ENCODE results near the gene PHLDA1. TPM values are rescaled to one million over a fixed set of nuclear protein-coding genes. Genes with fewer than 3 reads are reported as not detected.

Gene PHLDA1
- polyA plus RNA-seq: 18.1 TPM
- long read RNA-seq, donor 1, full-length matches to known transcripts: 1 of 1 reads
- long read RNA-seq, donor 1, partial matches to known transcripts: 0 of 1 reads
- long read RNA-seq, donor 1, other reads (novel, unspliced or antisense): 0 of 1 reads
- long read RNA-seq, donor 2, full-length matches to known transcripts: 11 of 11 reads
- long read RNA-seq, donor 2, partial matches to known transcripts: 0 of 11 reads
- long read RNA-seq, donor 2, other reads (novel, unspliced or antisense): 0 of 11 reads
- long read RNA-seq, donor 3: 0 reads
- long read RNA-seq, donor 4: 0 reads
- long read RNA-seq, donor 5, full-length matches to known transcripts: 7 of 7 reads
- long read RNA-seq, donor 5, partial matches to known transcripts: 0 of 7 reads
- long read RNA-seq, donor 5, other reads (novel, unspliced or antisense): 0 of 7 reads
- long read RNA-seq, donor 6, full-length matches to known transcripts: 9 of 9 reads
- long read RNA-seq, donor 6, partial matches to known transcripts: 0 of 9 reads
- long read RNA-seq, donor 6, other reads (novel, unspliced or antisense): 0 of 9 reads
- long read RNA-seq, donor 7, full-length matches to known transcripts: 8 of 8 reads
- long read RNA-seq, donor 7, partial matches to known transcripts: 0 of 8 reads
- long read RNA-seq, donor 7, other reads (novel, unspliced or antisense): 0 of 8 reads
- long read RNA-seq, donor 8, full-length matches to known transcripts: 15 of 15 reads
- long read RNA-seq, donor 8, partial matches to known transcripts: 0 of 15 reads
- long read RNA-seq, donor 8, other reads (novel, unspliced or antisense): 0 of 15 reads
- long read RNA-seq, donor 9, full-length matches to known transcripts: 9 of 9 reads
- long read RNA-seq, donor 9, partial matches to known transcripts: 0 of 9 reads
- long read RNA-seq, donor 9, other reads (novel, unspliced or antisense): 0 of 9 reads
- long read RNA-seq, donor 10, full-length matches to known transcripts: 8 of 8 reads
- long read RNA-seq, donor 10, partial matches to known transcripts: 0 of 8 reads
- long read RNA-seq, donor 10, other reads (novel, unspliced or antisense): 0 of 8 reads
- long read RNA-seq, donor 11, full-length matches to known transcripts: 6 of 6 reads
- long read RNA-seq, donor 11, partial matches to known transcripts: 0 of 6 reads
- long read RNA-seq, donor 11, other reads (novel, unspliced or antisense): 0 of 6 reads

DNA sequence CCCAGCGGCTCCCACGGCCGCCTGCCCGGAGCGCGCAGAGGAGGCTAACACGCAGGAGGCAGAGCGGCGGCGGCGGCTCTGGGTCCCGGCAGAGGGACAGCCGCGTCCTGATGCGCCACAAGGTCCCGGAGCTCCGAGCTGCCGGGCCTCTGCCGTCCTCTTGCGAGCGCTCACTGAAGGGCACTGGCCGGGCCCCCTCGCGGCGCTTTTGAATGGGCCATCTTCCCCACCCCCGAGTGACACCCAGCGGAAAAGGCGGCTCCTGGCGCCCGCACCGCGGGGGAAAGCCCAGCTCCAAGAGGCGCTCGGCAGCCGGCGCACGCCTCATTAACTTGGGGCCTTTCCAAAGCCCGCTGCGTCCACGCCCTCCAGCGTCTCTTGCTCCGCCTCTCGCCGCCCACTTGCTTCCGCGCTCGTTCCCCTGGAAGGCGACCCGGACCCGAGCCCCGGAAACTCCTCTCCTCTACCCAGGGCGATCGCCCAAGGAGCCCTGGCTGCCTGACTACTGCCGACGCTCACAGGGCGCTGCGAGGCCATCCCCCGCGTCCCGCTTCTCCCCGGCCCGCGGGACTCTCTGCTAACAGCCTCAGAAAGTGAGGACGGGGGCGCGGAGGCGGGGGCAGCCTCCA, at the start of gene PHLDA1:
TSS of gene PHLDA1 (minus strand) at position 363 of the 629 bp plus-strand sequence.
- Histone ChIP-seq H3K9me3 (ENCODE audit: control insufficient read depth, low read depth, low read length) (peaks cover 7% of the 10 kb centered on the region), H3K27ac (ENCODE audit: low read length) (peak within 1 kb of the TSS; percentile 92), H3K27me3 (ENCODE audit: control insufficient read depth, insufficient read depth, low read length) (peaks cover 25% of the 10 kb centered on the region), H3K36me3 (ENCODE audit: control insufficient read depth, insufficient read depth, low read length) (no peaks in the 10 kb centered on the region), H3K4me3 (ENCODE audit: low read length) (peak within 1 kb of the TSS; percentile 81), H3K4me1 (ENCODE audit: control insufficient read depth, insufficient read depth, low read length) (no peaks in the 10 kb centered on the region)
- DNase-seq: peak; percentile 88 to 95
- no CpG with 5 or more reads among the region's 67 CpGs for WGBS (ENCODE audit: insufficient coverage, low lambda C conversion rate)

DNA sequence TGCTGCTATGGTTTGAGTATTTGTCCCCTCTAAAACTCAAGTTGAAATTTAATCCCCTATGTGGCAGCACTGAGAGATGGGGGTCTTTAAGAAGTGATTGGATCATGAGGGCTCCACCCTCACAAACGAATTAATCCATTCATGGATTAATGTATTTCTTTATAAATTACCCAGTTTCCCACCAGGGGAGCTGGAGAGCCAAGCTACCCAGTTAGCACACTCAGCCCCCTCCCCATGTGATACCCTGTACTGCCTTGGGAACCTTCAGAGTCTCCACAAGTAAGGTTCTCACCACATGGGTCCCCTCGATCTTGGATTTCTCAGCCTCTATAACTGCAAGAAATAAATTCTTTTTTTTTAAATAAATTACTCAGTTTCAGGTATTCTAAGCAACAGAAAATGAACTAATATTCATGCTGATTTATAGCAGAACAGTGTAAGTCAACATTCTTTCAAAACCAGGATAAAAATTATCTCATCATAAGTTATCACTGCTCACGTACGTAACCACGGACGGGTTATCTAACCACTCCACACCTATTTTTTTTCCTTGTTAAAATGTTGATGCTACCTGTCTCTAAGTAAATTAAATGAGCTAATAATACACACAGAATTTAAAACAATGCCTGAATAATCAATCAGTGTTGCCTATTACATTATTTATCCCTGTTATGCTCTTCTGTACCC, 49.3 kb upstream of the PHLDA1 start:
- H3K36me3 ChIP-seq (ENCODE audit: control insufficient read depth, insufficient read depth, low read length): peaks cover 2% of the 10 kb centered on the region
- no peak for DNase-seq
- WGBS (ENCODE audit: insufficient coverage, low lambda C conversion rate): 90% methylated on average over 4 of the region's 6 CpGs
- H3K9me3 ChIP-seq (ENCODE audit: control insufficient read depth, low read depth, low read length): peaks cover 5% of the 10 kb centered on the region
- no peaks in the 10 kb centered on the region for H3K27me3 ChIP-seq (ENCODE audit: control insufficient read depth, insufficient read depth, low read length)
- H3K4me3 ChIP-seq (ENCODE audit: low read length): no peak overlapping the region
- H3K27ac ChIP-seq (ENCODE audit: low read length): no peak overlapping the region
- peaks cover 10% of the 10 kb centered on the region for H3K4me1 ChIP-seq (ENCODE audit: control insufficient read depth, insufficient read depth, low read length)

DNA sequence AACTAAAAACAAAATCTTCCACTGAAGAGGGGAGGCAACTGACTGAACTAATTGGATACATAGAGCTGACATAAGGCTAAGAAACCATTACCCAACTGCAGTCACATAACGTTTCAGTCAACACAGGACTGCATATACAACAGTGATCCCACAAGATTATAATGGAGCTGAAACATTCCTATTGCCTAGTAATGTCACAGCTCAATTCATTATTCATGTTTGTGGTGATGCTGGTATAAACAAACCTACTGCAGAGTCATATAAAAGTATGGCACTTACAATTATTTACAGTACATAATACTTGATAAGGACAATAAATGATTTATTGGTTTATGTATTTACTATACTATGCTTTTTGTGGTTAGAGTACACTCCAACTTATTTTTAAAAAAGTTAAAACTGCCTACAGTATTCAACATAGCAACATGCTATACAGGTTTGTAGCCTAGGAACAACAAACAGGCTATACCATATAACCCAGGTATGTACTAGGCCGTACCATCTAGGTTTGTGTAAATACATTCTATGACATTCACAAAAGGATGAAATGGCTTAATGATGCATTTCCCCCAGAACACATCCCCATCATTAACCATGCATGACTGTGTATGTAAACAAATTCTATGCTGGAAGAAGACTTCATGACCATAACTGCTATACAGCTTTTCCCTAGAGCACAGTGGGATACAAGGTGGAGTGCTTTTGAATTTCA, 48.6 kb upstream of the PHLDA1 start:
- Histone ChIP-seq H3K4me3 (ENCODE audit: low read length) (no peak overlapping the region), H3K27me3 (ENCODE audit: control insufficient read depth, insufficient read depth, low read length) (no peaks in the 10 kb centered on the region), H3K9me3 (ENCODE audit: control insufficient read depth, low read depth, low read length) (peaks cover 5% of the 10 kb centered on the region), H3K4me1 (ENCODE audit: control insufficient read depth, insufficient read depth, low read length) (peaks cover 6% of the 10 kb centered on the region), H3K27ac (ENCODE audit: low read length) (no peak overlapping the region), H3K36me3 (ENCODE audit: control insufficient read depth, insufficient read depth, low read length) (peaks cover 2% of the 10 kb centered on the region)
- DNase-seq: no peak
- no CpG with 5 or more reads among the region's 2 CpGs for WGBS (ENCODE audit: insufficient coverage, low lambda C conversion rate)

DNA sequence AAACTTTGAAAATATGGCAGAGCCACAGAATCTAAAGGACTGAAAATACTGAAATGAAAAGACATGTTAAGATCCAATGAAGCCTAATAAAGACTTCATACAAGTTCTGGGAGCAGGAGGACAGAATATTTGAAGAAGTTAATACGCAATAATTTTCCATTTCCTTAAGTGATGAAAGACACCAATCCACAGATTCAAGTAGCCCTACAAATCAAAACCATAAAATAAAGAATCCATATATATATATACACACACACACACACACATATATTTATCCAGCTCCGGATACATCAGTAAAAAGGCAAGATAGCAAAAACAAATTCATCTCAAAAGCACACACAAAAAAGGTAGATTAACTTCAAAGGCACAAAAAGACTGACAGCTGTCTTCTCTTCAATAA, 47.2 kb upstream of the PHLDA1 start:
- H3K36me3 ChIP-seq (ENCODE audit: control insufficient read depth, insufficient read depth, low read length): peaks cover 2% of the 10 kb centered on the region
- 100% methylated on average over 1 of the region's 2 CpGs for WGBS (ENCODE audit: insufficient coverage, low lambda C conversion rate)
- H3K4me1 ChIP-seq (ENCODE audit: control insufficient read depth, insufficient read depth, low read length): peaks cover 6% of the 10 kb centered on the region

DNA sequence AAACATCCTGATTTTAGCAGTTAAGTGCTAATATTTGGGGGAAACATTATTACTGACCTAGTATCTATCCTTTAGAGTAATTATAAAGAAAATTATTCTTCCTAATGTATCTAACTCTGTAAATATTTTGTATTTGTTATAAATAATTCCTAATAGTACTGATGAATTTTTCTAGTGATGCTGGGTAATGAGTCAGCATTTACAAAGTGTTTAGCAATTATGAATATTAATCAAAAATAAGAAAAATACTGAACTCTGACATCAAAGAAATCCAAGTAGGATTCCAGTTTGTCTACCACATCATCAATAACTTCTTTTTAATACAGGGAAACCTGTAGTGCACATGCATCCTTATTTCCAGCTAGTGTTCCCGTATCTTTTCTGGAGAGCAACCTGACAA, 43.9 kb upstream of the PHLDA1 start:
- Histone ChIP-seq H3K27ac (ENCODE audit: low read length) (no peak overlapping the region), H3K4me1 (ENCODE audit: control insufficient read depth, insufficient read depth, low read length) (no peaks in the 10 kb centered on the region), H3K9me3 (ENCODE audit: control insufficient read depth, low read depth, low read length) (peaks cover 5% of the 10 kb centered on the region), H3K27me3 (ENCODE audit: control insufficient read depth, insufficient read depth, low read length) (no peaks in the 10 kb centered on the region), H3K4me3 (ENCODE audit: low read length) (no peak overlapping the region), H3K36me3 (ENCODE audit: control insufficient read depth, insufficient read depth, low read length) (peaks cover 3% of the 10 kb centered on the region)
- DNase-seq: no peak
- 100% methylated on average over 1 of the region's 1 CpG for WGBS (ENCODE audit: insufficient coverage, low lambda C conversion rate)

More for the DNA sequence above, 47.2 kb upstream of the PHLDA1 start:
- Histone ChIP-seq H3K4me3 (ENCODE audit: low read length) (no peak overlapping the region), H3K27ac (ENCODE audit: low read length) (no peak overlapping the region), H3K27me3 (ENCODE audit: control insufficient read depth, insufficient read depth, low read length) (no peaks in the 10 kb centered on the region), H3K9me3 (ENCODE audit: control insufficient read depth, low read depth, low read length) (peaks cover 5% of the 10 kb centered on the region)
- DNase-seq: no peak

- no peak overlapping the region for H3K4me3 ChIP-seq (ENCODE audit: low read length)
- H3K9me3 ChIP-seq (ENCODE audit: control insufficient read depth, low read depth, low read length): peaks cover 5% of the 10 kb centered on the region
- H3K27ac ChIP-seq (ENCODE audit: low read length): no peak overlapping the region
- H3K4me1 ChIP-seq (ENCODE audit: control insufficient read depth, insufficient read depth, low read length): no peaks in the 10 kb centered on the region
- H3K36me3 ChIP-seq (ENCODE audit: control insufficient read depth, insufficient read depth, low read length): peaks cover 3% of the 10 kb centered on the region
- no peak for DNase-seq
- WGBS (ENCODE audit: insufficient coverage, low lambda C conversion rate): no CpG with 5 or more reads among the region's 1 CpG
- no peaks in the 10 kb centered on the region for H3K27me3 ChIP-seq (ENCODE audit: control insufficient read depth, insufficient read depth, low read length)
Observed at GRCh38 chr12:76074701-76075336, 43.2 kb upstream of the PHLDA1 start.

DNA sequence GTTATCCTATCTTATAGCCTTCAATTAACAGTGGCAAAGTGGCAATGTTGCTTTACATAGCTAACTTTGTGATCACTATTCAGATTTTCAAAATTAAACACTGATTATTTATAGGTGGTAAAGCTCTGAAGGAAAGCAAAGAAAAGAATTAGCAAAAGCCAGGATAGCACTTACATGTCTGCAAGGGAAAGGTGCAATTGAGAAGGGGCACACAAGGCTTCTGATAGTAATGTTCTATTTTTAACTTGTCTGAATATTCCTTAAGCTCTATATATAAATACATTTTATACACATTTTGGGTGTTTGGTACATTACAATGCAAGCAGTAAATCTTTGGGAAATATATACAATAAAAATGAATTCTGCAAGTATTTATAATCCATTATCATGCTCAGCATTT, 42.0 kb upstream of the PHLDA1 start:
- DNase-seq: no peak
- Histone ChIP-seq H3K27ac (ENCODE audit: low read length) (no peak overlapping the region), H3K36me3 (ENCODE audit: control insufficient read depth, insufficient read depth, low read length) (peaks cover 3% of the 10 kb centered on the region)

DNA sequence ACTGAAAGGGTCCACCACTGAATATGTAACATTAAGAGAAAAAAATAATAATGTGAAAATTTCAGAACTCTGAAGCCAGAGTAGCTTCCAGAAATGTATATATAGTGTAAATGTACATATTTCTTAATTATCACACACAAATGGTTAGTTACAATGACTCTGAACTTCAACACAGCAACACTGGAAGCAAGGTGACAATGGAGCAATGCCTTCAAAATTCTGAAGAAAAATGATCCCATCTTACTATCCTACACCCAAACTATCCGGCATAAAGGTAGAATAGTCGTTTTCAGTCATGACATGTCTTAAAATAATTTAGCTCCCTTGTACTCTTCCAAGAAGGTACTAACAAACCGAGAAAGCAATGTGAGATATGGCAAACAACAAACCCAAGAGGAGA, 41.0 kb upstream of the PHLDA1 start:
- H3K27ac ChIP-seq (ENCODE audit: low read length): no peak overlapping the region

More for the DNA sequence above, 42.0 kb upstream of the PHLDA1 start:
- Histone ChIP-seq H3K27me3 (ENCODE audit: control insufficient read depth, insufficient read depth, low read length) (no peaks in the 10 kb centered on the region), H3K4me3 (ENCODE audit: low read length) (no peak overlapping the region), H3K4me1 (ENCODE audit: control insufficient read depth, insufficient read depth, low read length) (no peaks in the 10 kb centered on the region), H3K9me3 (ENCODE audit: control insufficient read depth, low read depth, low read length) (peaks cover 2% of the 10 kb centered on the region)

GRCh38 chr12:76069339-76069738, 37.8 kb upstream of the PHLDA1 start:
- peaks cover 10% of the 10 kb centered on the region for H3K9me3 ChIP-seq (ENCODE audit: control insufficient read depth, low read depth, low read length)
- no peak for DNase-seq
- H3K27me3 ChIP-seq (ENCODE audit: control insufficient read depth, insufficient read depth, low read length): no peaks in the 10 kb centered on the region
- H3K4me3 ChIP-seq (ENCODE audit: low read length): no peak overlapping the region
- H3K36me3 ChIP-seq (ENCODE audit: control insufficient read depth, insufficient read depth, low read length): peaks cover 3% of the 10 kb centered on the region
- H3K4me1 ChIP-seq (ENCODE audit: control insufficient read depth, insufficient read depth, low read length): no peaks in the 10 kb centered on the region
- no peak overlapping the region for H3K27ac ChIP-seq (ENCODE audit: low read length)

More for the DNA sequence above, 41.0 kb upstream of the PHLDA1 start:
- H3K36me3 ChIP-seq (ENCODE audit: control insufficient read depth, insufficient read depth, low read length): peaks cover 3% of the 10 kb centered on the region
- H3K27me3 ChIP-seq (ENCODE audit: control insufficient read depth, insufficient read depth, low read length): no peaks in the 10 kb centered on the region
- no peak for DNase-seq
- 100% methylated on average over 2 of the region's 3 CpGs for WGBS (ENCODE audit: insufficient coverage, low lambda C conversion rate)
- H3K4me3 ChIP-seq (ENCODE audit: low read length): no peak overlapping the region
- H3K9me3 ChIP-seq (ENCODE audit: control insufficient read depth, low read depth, low read length): no peaks in the 10 kb centered on the region
- no peaks in the 10 kb centered on the region for H3K4me1 ChIP-seq (ENCODE audit: control insufficient read depth, insufficient read depth, low read length)

Measured in large intestine (tissue), 12 donors.